Heart left ventricle (tissue), 16 donors: ENCODE measurements around the gene PTH2R. TPM values are rescaled to one million over a fixed set of nuclear protein-coding genes. Genes with fewer than 3 reads are reported as not detected.
A peak's percentile ranks its signal among the peaks of the same experiment; 100 is the strongest.

Experiments used
- ATAC-seq, 4 donors: fragments of 200-7000 bp; cut with Tn5 transposase; one replicate each; pipeline ENCODE4 v1.9.1; 2020 to 2022; ENCODE audit warnings: moderate library complexity in 4 of 4, mild to moderate bottlenecking in 3 of 4, moderate number of reproducible peaks in 1 of 4
- DNase-seq, 5 donors: peaks; one replicate each; pipeline ENCODE4 v3.0.0-alpha.2; 2020
- H3K27ac ChIP-seq, 12 donors: fragments of 200-600 bp; sonication (generic) in 4 of 12; one replicate each; pipeline versions ENCODE4 v1.5.0 to v1.8.0; 2016 to 2022; ENCODE audit warnings: mild to moderate bottlenecking in 2 of 12
- H3K27me3 ChIP-seq, 9 donors: fragments of 200-600 bp; sonication (generic) in 2 of 9; one replicate each; pipeline versions ENCODE4 v1.5.1 to v1.8.0; 2016 to 2022; ENCODE audit warnings: mild to moderate bottlenecking in 3 of 9
- H3K36me3 ChIP-seq, 9 donors: fragments of 200-600 bp; sonication (generic) in 2 of 9; one replicate each; pipeline versions ENCODE4 v1.5.0 to v1.8.0; 2018 to 2022; ENCODE audit warnings: mild to moderate bottlenecking in 2 of 9
- H3K4me1 ChIP-seq, 12 donors: fragments of 200-600 bp; sonication (generic) in 4 of 12; one replicate each; pipeline versions ENCODE4 v1.5.0 to v1.8.0; 2016 to 2022; ENCODE audit warnings: mild to moderate bottlenecking in 3 of 12
- H3K4me3 ChIP-seq, 12 donors: fragments of 200-600 bp; sonication (generic) in 4 of 12; one replicate each; pipeline versions ENCODE4 v1.5.0 to v1.8.0; 2017 to 2022; ENCODE audit warnings: mild to moderate bottlenecking in 9 of 12, moderate library complexity in 4 of 12
- H3K9me3 ChIP-seq, 12 donors: fragments of 200-600 bp; sonication (generic) in 4 of 12; one replicate each; pipeline versions ENCODE4 v1.5.0 to v1.8.0; 2016 to 2022; ENCODE audit warnings: mild to moderate bottlenecking in 1 of 12
- CTCF ChIP-seq, 12 donors: fragments of 200-600 bp; sonication (generic) in 4 of 12; IDR thresholded peaks; one replicate each; pipeline versions ENCODE4 v1.5.0 to v1.8.0; 2018 to 2022; ENCODE audit warnings: antibody characterized with exemption in 12 of 12, mild to moderate bottlenecking in 5 of 12
- POLR2A ChIP-seq, 2 donors: fragments of 450-650 bp; IDR thresholded peaks; one replicate each; pipeline ENCODE4 v1.6.1; 2017; ENCODE audit warnings: antibody characterized with exemption in 2 of 2, mild to moderate bottlenecking in 2 of 2, moderate library complexity in 2 of 2
- WGBS, 4 donors: extraction: QIAGEN DNeasy Blood & Tissue Kit in 2 of 4; methylation state at CpG; one replicate each; pipeline versions ENCODE4 v1.1.5 to v1.1.7; 2013 to 2018; 5-methylcytosine and 5-hydroxymethylcytosine counted together
- intact Hi-C, 10 donors: fragments of 100-400 bp; cut with DNase I; formaldehyde crosslinking; loops; one replicate each; pipeline versions ENCODE4 v1.11.1 to v1.14.2; 2022
- polyA plus RNA-seq, 2 donors: library from polyadenylated mRNA; stranded (reverse); fragments of 200-250 nt; gene quantifications; one replicate each; pipeline ENCODE4 v1.2.3, GENCODE V29; 2013
- total RNA-seq, 9 donors: library from RNA; depleted of rRNA in 2 of 9; stranded (reverse); fragments of >200 nt in 2 of 9; fragmentation: NEBNext Ultra II Directional in 3 of 9; extraction: Animal tissue kit (Norgen Biotek cat#: 25700) in 3 of 9; gene quantifications; one replicate each; pipeline versions ENCODE4 v1.1.0 to v1.2.4, GENCODE V29; 2016 to 2023
- donor health status: ischemic (EF 13 %, LVEDD 7.1; RV severe dilation, severe dysfunction).
- donor health status: healthy with polysubstance abuse.
- donor health status: DM: no; HTN: yes; CAD: no.
- donor health status: DM: no; HTN: no; CAD: no.
- donor health status: ischemic (EF 25% LVEDD 6.9; RV normal size, moderate dysfunction).
- donor health status: ischemic (EF 25% LVEDD 5.7; RV mildly dilated, moderate dysfunction).
- donor health status: healthy.
- donor health status: DM: yes; HTN: yes; CAD: no.
- donor health status: ischemic (EF 35%, LVEDD 5.7; RV mildly dilated, moderate dysfunction).
- donor health status: nonischemic (EF 11% LVEDD 7.7; RV severe dilation, severe dysfunction).
- donor health status: DM: yes; HTN: yes; CAD: no.
- donor health status: PGD.
- donor health status: ischemic (EF 29% LVEDD 5.4; RV normal size, mild dysfunction).
- donor health status: nonischemic (EF 23%, LVEDD 6.1; RV moderate dilation, normal function).

PTH2R gene
- total and polyA plus RNA-seq, 11 donors, result 0.11 to 0.34 TPM; not detected in 9

- TF ChIP-seq CTCF (IDR thresholded peaks at IDR 0.05), result no peak
- no peak for TF ChIP-seq POLR2A (IDR thresholded peaks at IDR 0.05)
- H3K4me1 ChIP-seq, result no peaks in the 10 kb centered on the region
- no peak for DNase-seq
- no peak overlapping the region for H3K27ac ChIP-seq
- no peak for ATAC-seq
- peaks cover 0 to 14% (median 3%) of the 10 kb centered on the region in 12 donors for H3K9me3 ChIP-seq
- H3K4me3 ChIP-seq, result no peak overlapping the region
- H3K36me3 ChIP-seq, result no peaks in the 10 kb centered on the region
- 55 to 58% (median 56%) methylated on average over 1 of the region's 1 CpG for WGBS, 4 donors
- H3K27me3 ChIP-seq, result peaks cover 0 to 31% (median 3%) of the 10 kb centered on the region in 9 donors
- intact Hi-C loops, result no loop called here
These were observed 7.4 kb upstream of the PTH2R start for GRCh38 chr2:208399201-208399600.

DNA sequence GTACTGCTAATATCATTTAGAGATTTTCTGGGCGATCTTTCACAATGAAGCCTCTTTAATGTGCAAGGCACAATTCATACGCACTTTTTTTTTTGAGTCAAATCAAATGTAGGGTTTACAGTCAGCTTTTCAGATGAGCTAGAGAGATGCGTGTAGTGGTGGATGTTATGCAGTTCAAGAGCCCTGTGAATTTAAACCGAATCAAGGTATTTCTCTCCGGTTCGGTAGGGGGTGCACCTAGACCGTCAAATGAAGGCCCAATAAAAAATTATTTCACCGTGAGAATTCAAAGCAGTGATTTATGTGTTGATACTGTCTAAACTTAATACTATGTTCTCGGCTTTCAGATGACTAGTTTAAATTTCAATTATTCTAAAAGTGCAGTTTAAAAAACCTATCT, 1.1 kb downstream of the PTH2R start:
- H3K27me3 ChIP-seq, result peaks cover 11 to 73% (median 30%) of the 10 kb centered on the region in 9 donors
- intact Hi-C loops, result loop anchor here in 2 of 10 donors (10.0 kb wide), 2 partner anchors 917 to 1017 kb away; partner anchors contain the start of gene MAP2 (in 1 of the 2)
- DNase-seq (no peak), ATAC-seq (no peak)
- H3K36me3 ChIP-seq, result no peaks in the 10 kb centered on the region
- peaks cover 0 to 10% (median 6%) of the 10 kb centered on the region in 12 donors for H3K4me1 ChIP-seq
- no peaks in the 10 kb centered on the region for H3K9me3 ChIP-seq
- H3K27ac ChIP-seq, result no peak overlapping the region
- TF ChIP-seq POLR2A (IDR thresholded peaks at IDR 0.05) (no peak), CTCF (IDR thresholded peaks at IDR 0.05) (peak in 6 of 12 donors; percentile 10 to 37 (median 25))
- WGBS, 4 donors, result 25 to 39% (median 26%) methylated on average over 9 of the region's 9 CpGs
- no peak overlapping the region for H3K4me3 ChIP-seq

DNA sequence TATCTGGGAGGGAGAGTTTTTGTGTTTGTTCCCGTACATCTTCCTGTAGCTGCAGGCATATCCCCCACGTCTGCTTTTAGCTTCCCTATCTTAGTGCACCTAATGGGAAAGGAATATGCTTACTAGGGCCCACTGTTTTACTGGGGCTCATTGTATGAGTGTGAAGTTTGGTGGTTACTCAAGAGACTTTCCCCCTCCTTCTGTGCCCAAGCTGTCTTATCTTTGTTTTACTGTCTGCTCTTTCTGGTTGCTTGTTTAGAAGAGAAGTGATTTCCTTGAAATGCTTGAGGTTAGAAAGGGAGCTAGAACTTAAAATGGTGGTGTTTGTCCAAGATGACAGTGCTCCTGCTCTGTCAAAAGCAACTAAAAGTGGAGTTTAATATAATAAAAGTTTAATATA, 7.3 kb downstream of the PTH2R start:
- DNase-seq (no peak), ATAC-seq (no peak)
- Histone ChIP-seq H3K4me3 (no peak overlapping the region), H3K27ac (no peak overlapping the region), H3K36me3 (no peaks in the 10 kb centered on the region), H3K4me1 (no peaks in the 10 kb centered on the region), H3K27me3 (peaks cover 0 to 18% (median 5%) of the 10 kb centered on the region in 9 donors), H3K9me3 (peaks cover 0 to 5% (median 0%) of the 10 kb centered on the region in 12 donors)
- WGBS, 4 donors, result 51 to 63% (median 60%) methylated on average over 2 of the region's 2 CpGs
- intact Hi-C loops, result no loop called here
- TF ChIP-seq CTCF (IDR thresholded peaks at IDR 0.05) (no peak), POLR2A (IDR thresholded peaks at IDR 0.05) (no peak)

DNA sequence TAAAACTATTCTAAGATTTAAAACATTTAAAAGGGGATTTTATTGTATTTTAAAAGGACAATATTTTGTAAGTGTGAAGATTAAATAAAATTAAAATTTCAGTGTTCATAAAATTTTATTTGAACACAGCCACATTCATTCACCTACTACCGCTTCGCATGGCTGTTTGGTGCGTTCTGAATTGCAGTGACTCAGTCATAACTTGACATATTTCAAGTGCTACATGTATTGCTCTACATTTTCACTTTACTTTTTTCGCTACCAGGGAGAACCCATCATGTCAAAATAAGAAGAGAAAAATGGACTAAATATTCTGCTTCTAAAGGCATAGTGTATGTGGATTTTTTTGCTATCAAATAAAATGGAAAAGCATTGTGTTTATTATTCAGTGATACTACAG, 8.7 kb downstream of the PTH2R start:
- Histone ChIP-seq H3K27ac (no peak overlapping the region), H3K9me3 (peaks cover 0 to 5% (median 0%) of the 10 kb centered on the region in 12 donors), H3K36me3 (no peaks in the 10 kb centered on the region), H3K27me3 (peaks cover 0 to 9% (median 0%) of the 10 kb centered on the region in 9 donors), H3K4me3 (no peak overlapping the region), H3K4me1 (no peaks in the 10 kb centered on the region)
- no peak for DNase-seq
- 86 to 89% (median 87%) methylated on average over 4 of the region's 4 CpGs for WGBS, 4 donors
- no peak for TF ChIP-seq CTCF (IDR thresholded peaks at IDR 0.05)
- intact Hi-C loops, result no loop called here
- ATAC-seq, result no peak
